NCI-H146 treated with DMSO at 0.1 percent for 48 hours (cell line): ENCODE results near the gene TNK2.

Source experiments
- DNase-seq: peaks from one replicate; lab custom pipeline; 2025; ENCODE audit not compliant: unreplicated experiment; lab: John Stamatoyannopoulos, UW

Gene TNK2

GRCh38 chr3:195886181-195887141, 21.9 kb downstream of the TNK2 start:
- DNase-seq: no peak

- no peak for DNase-seq
Measured at GRCh38 chr3:195885036-195885891, 23.1 kb downstream of the TNK2 start.

GRCh38 chr3:195884691-195885035, 23.7 kb downstream of the TNK2 start:
- DNase-seq: no peak

DNA sequence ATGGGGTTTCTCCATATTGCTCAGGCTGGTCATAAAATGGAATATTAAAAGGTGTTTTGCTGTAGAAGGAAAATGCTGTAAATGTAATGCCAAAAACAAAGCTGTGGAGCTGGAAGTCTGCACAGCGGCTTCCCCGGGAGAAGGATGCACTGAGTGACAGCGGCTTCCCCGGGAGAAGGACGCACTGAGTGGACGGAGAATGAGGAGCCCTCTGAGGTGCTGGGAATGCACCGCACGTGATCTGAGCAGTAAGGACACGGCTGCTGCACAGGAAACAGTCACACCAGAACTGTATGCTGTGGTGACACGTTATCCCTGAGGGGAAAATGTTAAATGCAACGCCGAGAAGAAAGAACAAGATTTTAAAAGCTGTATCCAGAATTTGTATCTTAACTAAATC, 24.6 kb downstream of the TNK2 start:
- no peak for DNase-seq

DNA sequence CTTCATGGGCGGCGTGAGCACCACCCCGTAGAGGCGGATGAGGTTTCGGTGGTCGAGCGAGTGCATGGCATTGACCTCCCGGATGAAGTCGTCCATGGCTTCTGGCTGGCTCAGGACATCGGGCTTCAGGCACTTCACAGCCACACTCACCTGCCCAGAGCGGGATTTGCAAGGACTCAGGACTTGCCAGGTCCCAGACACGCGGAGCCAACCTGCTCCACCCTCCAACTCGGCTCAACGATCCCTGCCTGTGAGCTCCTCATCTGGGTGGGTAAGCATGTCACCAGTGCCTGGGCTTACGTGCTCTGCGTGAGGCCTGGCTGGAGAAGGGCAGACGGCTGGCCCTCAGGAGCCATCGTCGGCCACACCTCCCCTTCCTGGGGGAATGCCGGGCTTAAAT, 25.2 kb downstream of the TNK2 start:
- DNase-seq: no peak

DNA sequence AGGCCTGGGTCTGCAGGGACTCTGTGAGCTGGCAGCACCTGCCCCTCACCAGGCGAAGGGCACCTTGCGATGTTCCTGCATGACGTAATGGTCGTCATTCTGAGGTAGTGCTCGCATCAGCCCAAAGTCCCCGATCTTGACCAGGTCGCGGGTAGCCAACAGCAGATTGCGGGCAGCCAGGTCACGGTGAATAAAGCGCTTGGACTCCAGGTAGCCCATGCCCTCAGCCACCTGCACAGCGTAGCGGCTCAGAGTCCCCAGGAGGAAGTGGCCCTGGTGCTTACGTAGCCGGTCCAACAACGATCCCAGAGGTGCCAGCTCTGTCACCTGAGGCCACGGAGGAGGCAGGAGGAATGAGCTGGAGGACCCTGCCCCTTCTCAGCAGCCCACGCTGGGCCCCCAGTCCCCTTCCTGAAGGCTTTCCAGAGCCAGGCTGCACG, 26.3 kb downstream of the TNK2 start:
- DNase-seq: no peak

- no peak for DNase-seq
Measured at GRCh38 chr3:195881276-195881988, 26.9 kb downstream of the TNK2 start.

DNA sequence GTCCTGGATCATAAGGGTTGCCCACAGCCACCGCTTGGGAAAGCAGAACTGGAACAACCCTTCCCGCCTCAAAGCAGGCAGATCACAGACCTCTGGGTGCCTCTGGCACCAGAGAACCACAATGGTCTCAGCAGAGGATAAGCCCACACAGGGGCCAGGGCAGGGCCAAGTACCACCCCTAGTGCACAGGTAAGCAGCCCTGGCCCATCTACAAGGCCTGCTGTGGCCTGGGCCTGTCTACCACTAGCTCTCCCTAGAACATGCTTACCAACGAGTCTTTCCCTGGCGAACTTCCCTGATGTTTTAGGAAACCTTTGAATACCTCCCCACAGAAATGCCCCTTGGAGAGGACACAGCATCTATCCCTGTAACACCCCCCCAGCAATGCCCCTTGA, 28.3 kb downstream of the TNK2 start:
- no peak for DNase-seq

GRCh38 chr3:195879416-195880036, 28.8 kb downstream of the TNK2 start:
- no peak for DNase-seq

- no peak for DNase-seq
Measured at GRCh38 chr3:195878424-195879274, 29.7 kb downstream of the TNK2 start.

GRCh38 chr3:195877767-195878423, 30.5 kb downstream of the TNK2 start:
- no peak for DNase-seq

DNA sequence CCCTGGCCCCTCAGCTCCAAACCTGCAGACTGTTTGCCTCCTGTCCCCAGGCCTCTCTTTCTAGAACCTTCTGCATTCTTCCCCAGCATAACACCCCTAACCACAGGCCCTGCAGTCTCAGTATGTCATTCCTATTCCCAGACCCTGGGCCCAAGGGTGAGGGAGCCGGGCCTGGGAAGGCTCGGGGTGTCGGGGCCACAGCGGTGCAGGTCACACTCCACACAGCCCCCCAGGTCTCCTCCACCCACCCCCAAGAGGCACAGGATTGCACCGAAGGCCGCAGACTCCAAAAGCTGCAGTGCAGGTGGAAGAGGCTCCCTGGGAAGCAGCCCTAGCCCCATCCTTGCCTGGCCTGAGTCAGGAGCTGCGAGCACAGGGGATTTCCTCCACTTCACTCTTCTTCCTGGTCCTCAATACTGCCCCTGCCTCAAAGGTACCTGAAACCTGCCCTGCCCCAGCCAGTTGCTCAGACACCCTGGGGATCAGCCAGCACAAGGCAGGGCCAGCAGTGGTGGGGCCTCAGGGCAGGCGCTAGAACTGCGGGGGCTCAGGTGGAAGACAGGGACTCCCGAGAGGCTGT, 31.1 kb downstream of the TNK2 start:
- no peak for DNase-seq

- no peak for DNase-seq
Measured at GRCh38 chr3:195876297-195877064, 31.9 kb downstream of the TNK2 start.

DNA sequence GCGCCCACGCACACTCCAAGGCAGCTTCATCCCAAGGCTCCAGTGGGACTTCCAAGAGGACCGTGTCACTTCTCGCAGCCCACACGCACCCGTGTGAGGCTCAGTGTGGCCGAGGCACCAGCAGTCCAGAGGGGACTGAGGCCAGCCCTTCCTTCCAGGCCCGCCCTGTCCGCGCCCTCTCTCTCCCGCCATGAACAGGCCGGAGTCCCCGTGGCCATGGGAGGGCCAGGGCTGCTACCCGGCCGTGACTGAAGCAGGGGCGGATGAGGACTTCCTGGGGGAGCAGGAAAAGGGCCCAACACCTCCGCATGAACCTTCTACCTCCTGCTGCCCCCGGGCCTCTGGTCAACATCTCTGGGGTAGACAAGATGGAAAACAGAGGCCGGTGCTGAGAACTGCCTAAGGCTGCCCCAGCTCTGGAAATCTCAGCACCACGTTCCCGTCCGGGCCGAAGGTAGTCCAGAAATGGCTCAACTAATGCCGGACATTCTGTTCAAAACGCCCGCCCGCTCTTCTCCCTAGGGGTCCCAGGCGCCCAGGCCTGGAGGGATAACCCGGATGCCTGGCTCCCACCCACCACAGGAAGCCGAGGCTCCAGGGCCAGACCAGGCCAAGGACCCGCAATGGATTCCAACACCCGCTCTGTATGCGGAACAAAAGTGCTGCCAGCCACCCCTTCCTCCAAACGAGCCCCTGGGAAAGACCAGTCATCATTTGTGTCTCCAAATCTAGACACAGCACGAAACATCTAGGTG, 32.7 kb downstream of the TNK2 start:
- no peak for DNase-seq

- no peak for DNase-seq
Measured at GRCh38 chr3:195873971-195874370, 34.4 kb downstream of the TNK2 start.

DNA sequence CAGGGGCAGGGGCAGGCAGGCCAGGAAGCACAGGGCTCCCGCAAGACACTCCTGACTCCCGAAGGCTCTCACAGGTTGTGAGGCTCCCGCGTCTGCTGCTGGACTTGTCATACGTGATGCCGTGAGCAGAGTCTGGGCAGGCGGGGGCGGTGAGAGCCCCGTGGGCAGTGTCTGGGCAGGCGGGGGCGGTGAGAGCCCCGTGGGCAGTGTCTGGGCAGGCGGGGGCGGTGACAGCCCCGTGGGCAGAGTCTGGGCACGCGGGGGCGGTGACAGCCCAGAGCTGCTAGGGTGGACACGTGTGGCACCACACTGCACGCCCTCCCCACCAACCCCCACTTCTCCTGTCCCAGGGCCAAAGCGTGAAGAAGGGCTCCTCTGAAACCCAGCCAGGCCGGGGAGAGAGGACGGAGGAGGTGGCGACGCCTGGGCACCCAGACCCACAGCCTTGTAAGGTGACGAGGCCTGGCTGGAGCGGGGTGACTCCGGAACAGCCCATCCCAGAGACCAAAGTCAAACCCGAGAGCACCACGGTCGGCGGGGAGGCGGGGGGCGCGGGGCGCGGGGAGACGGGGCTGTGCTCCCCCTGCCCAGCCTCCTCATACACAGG, 35.0 kb downstream of the TNK2 start:
- no peak for DNase-seq

DNA sequence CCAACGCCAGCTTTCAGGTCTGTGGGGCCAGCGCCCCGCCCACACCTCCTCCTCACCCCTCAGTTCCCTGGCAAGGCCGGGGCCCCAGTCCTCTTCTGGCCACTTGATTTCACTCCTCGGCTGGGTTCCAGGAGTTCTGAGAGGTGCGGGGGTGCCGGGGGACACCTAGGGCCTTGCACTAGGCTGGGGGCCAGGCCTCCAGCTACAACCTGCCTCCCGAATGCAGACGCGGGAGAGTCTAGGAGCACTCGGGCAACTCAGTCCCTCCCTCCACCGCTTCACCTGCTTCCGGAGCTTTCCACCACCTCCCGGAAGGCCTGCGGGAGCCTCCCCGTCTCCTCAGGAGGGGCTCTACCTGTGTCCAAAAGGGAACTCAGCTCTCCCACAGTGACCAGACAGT, 35.6 kb downstream of the TNK2 start:
- no peak for DNase-seq
